GM18517 (cell line): ENCODE data around the gene SAXO2.
"Not testable (repeated sequence)": the region's sequence is repeated elsewhere in the genome, so short reads cannot be mapped to it uniquely, and the experiment has no call there.

Experiments
- ATAC-seq: cut with Tn5 transposase; IDR thresholded peaks from one replicate; pipeline ENCODE4 v1.9.1; 2021; ENCODE audit warnings: mild to moderate bottlenecking, moderate library complexity; ENCODE audit not compliant: unreplicated experiment

Gene SAXO2

DNA sequence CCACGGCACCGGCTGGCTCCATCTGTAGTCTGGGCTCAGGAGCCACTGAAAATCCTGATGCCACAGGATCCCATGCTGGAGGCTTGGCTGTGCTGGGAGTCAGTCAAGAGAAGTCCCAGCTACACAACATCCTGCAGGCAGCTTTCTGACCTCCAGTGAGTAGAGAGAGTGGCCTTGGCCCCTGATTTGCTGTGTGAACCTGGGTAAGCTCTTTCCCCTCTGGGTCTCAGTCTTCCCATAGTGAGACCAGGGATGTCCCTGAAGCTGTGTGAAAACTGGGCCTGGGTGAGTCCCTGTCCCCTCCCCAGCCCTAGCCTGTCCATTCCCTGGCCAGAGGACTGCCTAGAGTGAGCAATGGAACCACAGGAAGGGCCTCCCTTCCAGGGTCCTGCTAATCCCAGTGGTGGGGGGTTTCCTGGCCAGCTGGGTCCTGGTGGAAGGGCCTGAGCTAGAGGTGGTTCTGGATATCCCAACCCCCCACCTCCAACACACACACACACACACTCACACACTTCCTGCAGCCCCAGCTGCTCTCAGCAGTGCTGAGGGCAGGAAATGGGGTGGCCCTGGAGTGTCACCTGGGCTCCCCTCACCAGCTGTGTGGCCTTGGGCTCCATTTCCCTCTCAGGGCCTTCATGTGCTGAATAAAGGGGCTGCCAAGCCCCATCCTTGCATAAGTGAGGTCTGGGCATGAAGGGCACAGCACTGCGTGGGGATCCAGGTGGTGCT lies 69.1 kb downstream of the SAXO2 start:
- not testable (repeated sequence) for ATAC-seq

DNA sequence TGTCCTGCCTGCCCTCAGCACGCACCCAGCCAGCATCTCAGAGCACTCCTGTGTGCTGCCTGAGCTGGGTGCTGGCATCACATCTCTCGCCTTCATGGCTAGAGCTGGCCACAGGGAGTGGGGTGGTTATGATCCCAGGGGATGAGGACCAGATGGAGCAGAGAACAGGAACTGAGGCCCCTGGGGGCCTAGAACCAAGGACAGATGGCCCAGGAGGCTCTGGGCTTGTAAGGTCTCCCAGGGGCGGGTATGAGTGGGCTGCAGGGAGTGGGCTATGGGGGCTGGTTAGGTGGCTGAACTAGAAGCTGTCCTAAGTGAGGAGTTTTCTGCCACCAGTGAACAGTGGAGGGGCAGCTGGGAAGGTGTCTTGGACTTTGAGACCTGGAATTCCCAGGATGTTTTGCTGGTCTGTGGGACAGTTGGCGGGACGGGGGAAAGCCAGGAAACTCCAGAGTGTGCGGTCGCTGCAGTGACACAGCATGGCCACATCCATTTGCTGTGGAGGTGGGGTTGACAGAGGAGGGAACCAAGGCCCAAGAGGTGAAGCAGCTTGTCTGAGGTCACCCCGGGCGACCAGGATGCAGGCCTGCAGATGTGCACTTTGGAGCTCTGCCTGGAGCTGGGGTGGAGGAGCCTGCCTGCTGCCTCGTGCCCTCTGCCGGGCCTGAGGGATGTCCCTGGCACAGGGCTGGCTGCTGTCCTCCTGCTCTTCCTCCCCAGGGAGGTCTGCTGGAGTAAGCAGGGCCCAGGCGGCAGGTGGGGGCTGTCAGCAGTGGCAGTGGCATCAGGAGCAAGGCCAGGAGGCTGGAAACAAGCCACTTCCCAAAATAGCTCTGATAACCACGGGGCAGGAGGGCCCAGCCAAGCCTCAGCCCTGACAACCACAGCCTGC lies 70.3 kb downstream of the SAXO2 start:
- not testable (repeated sequence) for ATAC-seq

DNA sequence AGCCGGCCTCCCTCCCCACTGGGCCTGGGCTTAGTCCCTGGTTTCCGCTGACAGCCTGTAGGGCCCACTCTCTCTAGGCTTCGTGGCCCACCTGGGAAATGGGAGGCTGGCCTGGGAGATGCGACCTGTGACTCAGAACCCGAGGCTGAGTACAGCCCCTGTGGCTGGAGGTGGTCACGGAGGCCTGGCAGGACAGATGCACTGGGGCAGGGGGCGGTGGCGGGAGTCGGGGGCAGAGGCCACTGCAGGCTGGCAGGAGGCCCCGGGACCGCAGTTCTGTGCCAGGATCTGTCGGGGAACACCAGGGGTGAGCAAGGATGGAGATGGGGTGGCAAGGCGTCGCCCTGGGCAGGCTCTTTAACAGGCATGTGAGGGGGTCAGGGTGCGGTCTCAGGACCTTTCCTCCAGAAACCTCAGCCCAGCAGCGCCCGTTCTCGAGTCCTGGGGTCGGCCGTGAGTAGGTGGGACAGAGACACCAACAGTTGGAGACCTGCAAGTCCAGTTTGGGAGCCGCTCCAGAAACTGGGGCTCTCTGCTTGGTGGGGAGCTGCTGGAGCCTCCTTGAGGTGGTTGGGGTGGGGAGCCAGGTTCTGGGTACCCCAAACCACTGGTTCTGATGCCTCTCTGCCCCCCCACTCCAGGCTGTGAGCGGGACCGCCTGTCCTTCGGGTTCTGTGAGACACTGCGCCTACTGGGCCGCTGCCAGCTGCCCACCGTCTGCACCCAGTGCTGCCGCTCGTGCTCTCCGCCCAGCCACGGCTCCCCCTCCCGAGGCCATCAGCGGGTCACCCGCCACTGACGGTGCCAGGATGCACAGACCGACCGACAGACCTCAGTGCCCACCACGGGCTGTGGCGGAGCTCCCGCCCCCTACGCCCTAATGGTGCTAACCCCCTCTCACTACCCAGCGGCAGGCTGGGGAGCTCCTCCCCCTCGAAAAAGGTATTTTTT lies 71.3 kb downstream of the SAXO2 start:
- ATAC-seq: not testable (repeated sequence)
